GM18499 (cell line): ENCODE results near the gene MYCBP.
"Not testable (repeated sequence)": the region's sequence is repeated elsewhere in the genome, so short reads cannot be mapped to it uniquely, and the experiment has no call there.

Source experiments
- ATAC-seq: cut with Tn5 transposase; IDR thresholded peaks from one replicate; pipeline ENCODE4 v1.9.1; 2021; ENCODE audit warnings: moderate number of reproducible peaks; ENCODE audit not compliant: insufficient read depth, unreplicated experiment

MYCBP gene

GRCh38 chr1:38870996-38871395 lies 2.2 kb downstream of the MYCBP start:
- no peak for ATAC-seq

- ATAC-seq, result no peak
Measured at GRCh38 chr1:38867208-38867607, 5.9 kb downstream of the MYCBP start.

GRCh38 chr1:38865112-38865715 lies 7.9 kb downstream of the MYCBP start:
- no peak for ATAC-seq

- ATAC-seq, result no peak
Measured at GRCh38 chr1:38860454-38860795, 12.7 kb downstream of the MYCBP start.

- peak; percentile 49 for ATAC-seq
Measured at GRCh38 chr1:38859561-38860453, 13.3 kb downstream of the MYCBP start, which contains the start of gene RRAGC. RRAGC (minus strand) TSS chr1:38859772; CDS start chr1:38859646, 126 bp downstream.

GRCh38 chr1:38858833-38859560 lies 14.2 kb downstream of the MYCBP start:
- ATAC-seq, result peak; percentile 26

- ATAC-seq, result no peak
Measured at GRCh38 chr1:38852780-38853179, 20.4 kb downstream of the MYCBP start.

- no peak for ATAC-seq
Measured at GRCh38 chr1:38848071-38848470, 25.1 kb downstream of the MYCBP start.

- no peak for ATAC-seq
Measured at GRCh38 chr1:38846210-38846609, 26.9 kb downstream of the MYCBP start.

- not testable (repeated sequence) for ATAC-seq
Measured at GRCh38 chr1:38845088-38845487, 28.1 kb downstream of the MYCBP start.

GRCh38 chr1:38840281-38840680 lies 32.9 kb downstream of the MYCBP start:
- no peak for ATAC-seq

GRCh38 chr1:38839363-38839762 lies 33.8 kb downstream of the MYCBP start:
- no peak for ATAC-seq

GRCh38 chr1:38836316-38836715 lies 36.8 kb downstream of the MYCBP start:
- not testable (repeated sequence) for ATAC-seq

- ATAC-seq, result peak; percentile 70
Measured at GRCh38 chr1:38834937-38835827, 38.0 kb downstream of the MYCBP start.

GRCh38 chr1:38834221-38834782 lies 38.8 kb downstream of the MYCBP start:
- no peak for ATAC-seq

GRCh38 chr1:38833146-38833545 lies 40.0 kb downstream of the MYCBP start:
- ATAC-seq, result no peak

GRCh38 chr1:38832370-38832734 lies 40.8 kb downstream of the MYCBP start:
- ATAC-seq, result no peak

GRCh38 chr1:38831731-38832369 lies 41.3 kb downstream of the MYCBP start:
- ATAC-seq, result no peak

GRCh38 chr1:38829368-38829767 lies 43.8 kb downstream of the MYCBP start:
- ATAC-seq, result no peak
